Erythroblast (primary cell): Measurements from ENCODE around the gene PRPF31.

Source experiments
- DNase-seq, 2 experiments: peaks; one replicate each; lab custom pipeline; 2025; lab: John Stamatoyannopoulos, UW
- GATA1 ChIP-seq: IDR thresholded peaks from 2 replicates; pipeline ENCODE4 v1.6.1; 2011; ENCODE audit warnings: low read depth, mild to moderate bottlenecking, control low read depth, low read length, moderate library complexity
- POLR2A ChIP-seq: IDR thresholded peaks from 2 replicates; pipeline ENCODE4 v1.6.1; 2011; ENCODE audit warnings: mild to moderate bottlenecking, low read length

Gene PRPF31

GRCh38 chr19:54142166-54142780 is 26.7 kb downstream of the PRPF31 start:
- DNase-seq: no peak
- no peak for TF ChIP-seq POLR2A
- no peak for TF ChIP-seq GATA1

GRCh38 chr19:54145541-54146158 is 30.1 kb downstream of the PRPF31 start:
- no peak for TF ChIP-seq GATA1
- TF ChIP-seq POLR2A: no peak
- DNase-seq: no peak

- DNase-seq: no peak
- TF ChIP-seq POLR2A (no peak), GATA1 (no peak)
Measured at GRCh38 chr19:54147676-54148075, 32.1 kb downstream of the PRPF31 start.

- DNase-seq: no peak
- no peak for TF ChIP-seq GATA1
- no peak for TF ChIP-seq POLR2A
Measured at GRCh38 chr19:54148158-54148557, 32.6 kb downstream of the PRPF31 start.

- DNase-seq: no peak
- no peak for TF ChIP-seq POLR2A
Measured at GRCh38 chr19:54149021-54149812, 33.7 kb downstream of the PRPF31 start.

- TF ChIP-seq GATA1 (no peak), POLR2A (no peak)
Measured at GRCh38 chr19:54151362-54152035, 35.9 kb downstream of the PRPF31 start.

GRCh38 chr19:54152267-54152666 is 36.7 kb downstream of the PRPF31 start:
- TF ChIP-seq GATA1 (no peak), POLR2A (no peak)
- no peak for DNase-seq

More at GRCh38 chr19:54151362-54152035, 35.9 kb downstream of the PRPF31 start:
- DNase-seq: no peak

GRCh38 chr19:54152878-54153524 is 37.4 kb downstream of the PRPF31 start:
- no peak for DNase-seq
- TF ChIP-seq GATA1 (no peak), POLR2A (no peak)

- no peak for DNase-seq
- TF ChIP-seq GATA1 (no peak), POLR2A (no peak)
Measured at GRCh38 chr19:54153731-54154326, 38.3 kb downstream of the PRPF31 start.

- DNase-seq: no peak
Measured at GRCh38 chr19:54154603-54155345, 39.2 kb downstream of the PRPF31 start.

GRCh38 chr19:54155694-54156093 is 40.1 kb downstream of the PRPF31 start:
- TF ChIP-seq GATA1: no peak
- no peak for TF ChIP-seq POLR2A
- no peak for DNase-seq

More at GRCh38 chr19:54154603-54155345, 39.2 kb downstream of the PRPF31 start:
- TF ChIP-seq GATA1: no peak
- TF ChIP-seq POLR2A: no peak

- DNase-seq: no peak
- TF ChIP-seq POLR2A (no peak), GATA1 (no peak)
Measured at GRCh38 chr19:54156490-54156889, 40.9 kb downstream of the PRPF31 start.

- no peak for TF ChIP-seq GATA1
- no peak for TF ChIP-seq POLR2A
- DNase-seq: no peak
Measured at GRCh38 chr19:54156953-54157352, 41.4 kb downstream of the PRPF31 start.
